AML-193 (cell line): ENCODE measurements around the gene ZBTB44.
"Not testable (repeated sequence)": the region's sequence is repeated elsewhere in the genome, so short reads cannot be mapped to it uniquely, and the experiment has no call there.

Experiments used
- DNase-seq, 2 experiments: peaks; one replicate each; lab custom pipeline; 2025; lab: John Stamatoyannopoulos, UW

The ZBTB44 gene

GRCh38 chr11:130246738-130247137 is 68.0 kb downstream of the ZBTB44 start:
- no peak for DNase-seq

DNA sequence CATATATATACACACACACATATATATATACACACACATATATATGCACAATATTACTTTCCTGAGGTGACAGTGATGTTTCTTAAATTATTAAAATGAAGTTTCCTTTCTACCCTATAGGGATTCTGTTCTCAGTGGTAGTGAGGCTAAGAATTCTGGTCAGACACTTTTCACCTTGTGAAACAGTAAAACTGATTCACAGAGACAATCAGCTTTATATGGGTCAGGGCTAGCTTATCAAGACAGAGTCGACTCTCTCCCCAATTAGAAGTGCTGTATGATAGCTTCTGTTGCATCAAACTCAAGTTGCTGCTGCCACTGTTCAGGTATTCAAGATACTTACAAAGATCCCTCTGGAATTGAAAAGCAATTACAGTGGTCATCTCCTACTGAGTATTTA is 68.4 kb downstream of the ZBTB44 start:
- DNase-seq: no peak

DNA sequence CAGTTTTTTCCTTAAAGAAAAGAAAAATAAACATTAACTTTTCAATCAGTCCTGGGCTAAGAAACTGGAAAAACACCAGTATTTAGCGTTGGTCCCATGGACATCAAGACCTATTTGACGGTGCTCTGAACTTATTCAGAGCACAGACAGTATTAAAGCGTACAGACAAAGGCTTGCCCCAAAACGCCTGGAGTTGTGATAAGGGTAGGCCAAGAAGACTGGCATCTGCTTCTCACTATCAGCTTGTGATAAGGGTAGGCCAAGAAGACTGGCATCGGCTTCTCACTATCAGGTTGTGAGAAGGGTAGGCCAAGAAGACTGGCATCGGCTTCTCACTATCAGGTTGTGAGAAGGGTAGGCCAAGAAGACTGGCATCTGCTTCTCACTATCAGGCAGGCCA is 69.3 kb downstream of the ZBTB44 start:
- DNase-seq: not testable (repeated sequence)

GRCh38 chr11:130244848-130245247 is 69.9 kb downstream of the ZBTB44 start:
- DNase-seq: no peak

- DNase-seq: no peak
These were observed 70.9 kb downstream of the ZBTB44 start for GRCh38 chr11:130243816-130244215.

DNA sequence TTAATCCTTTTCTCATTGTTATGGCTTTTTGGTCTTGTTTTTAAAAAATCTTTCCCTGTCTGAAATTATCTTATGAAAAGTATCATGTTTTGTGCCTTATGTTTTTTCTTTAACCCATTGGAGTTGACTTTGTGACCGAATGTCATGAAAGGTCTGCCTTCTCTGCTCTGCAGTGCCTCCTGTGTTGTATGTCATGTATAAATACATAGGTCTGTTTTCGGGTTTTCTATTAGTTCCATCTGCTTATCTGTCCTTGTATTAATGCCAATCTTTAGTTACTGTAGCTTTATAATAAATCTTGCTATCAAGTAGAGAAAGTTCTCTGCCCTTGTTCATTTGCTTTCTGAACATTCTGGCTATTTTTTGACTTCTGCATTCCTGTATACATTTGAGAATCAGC is 73.0 kb downstream of the ZBTB44 start:
- no peak for DNase-seq

GRCh38 chr11:130237282-130238006 is 77.3 kb downstream of the ZBTB44 start:
- DNase-seq: no peak

DNA sequence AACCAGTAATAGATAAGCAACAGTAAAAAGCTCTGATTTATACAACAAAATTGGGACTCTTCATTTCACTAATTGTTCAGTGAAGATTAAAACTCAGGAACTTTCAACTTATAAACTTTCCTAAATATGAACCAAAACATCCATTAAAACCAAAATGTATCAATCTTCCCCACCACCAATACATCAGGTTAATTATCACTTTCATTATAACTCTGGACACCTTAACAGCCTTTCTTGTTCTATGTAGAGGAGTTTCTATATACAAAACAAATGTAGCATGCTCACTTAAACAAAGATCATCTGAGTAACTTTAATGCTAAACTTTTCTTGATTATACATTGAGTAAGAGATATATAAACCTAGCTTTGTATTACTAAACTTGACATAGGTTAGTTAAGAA is 80.4 kb downstream of the ZBTB44 start:
- no peak for DNase-seq

GRCh38 chr11:130233888-130234287 is 80.8 kb downstream of the ZBTB44 start:
- DNase-seq: not testable (repeated sequence)

GRCh38 chr11:130233486-130233885 is 81.2 kb downstream of the ZBTB44 start:
- DNase-seq: not testable (repeated sequence)

DNA sequence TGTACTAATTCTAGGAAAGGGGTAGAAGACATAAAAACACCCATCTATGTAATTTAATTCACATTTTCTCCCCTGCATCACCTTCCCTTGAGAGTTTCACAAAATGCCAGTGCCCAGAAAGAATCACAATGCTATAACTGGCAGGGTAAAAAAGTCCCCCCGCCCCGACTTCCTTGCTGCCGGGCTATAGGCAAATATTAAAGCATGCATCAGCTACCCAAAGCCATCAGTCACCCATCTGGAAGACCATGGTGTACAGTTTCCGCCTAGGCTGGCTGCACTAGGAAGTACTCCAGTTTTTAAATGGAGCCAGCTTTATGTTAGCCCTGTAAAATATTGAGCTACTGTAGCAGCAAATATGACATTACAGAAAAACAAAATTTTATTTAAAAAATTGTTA is 87.3 kb downstream of the ZBTB44 start:
- no peak for DNase-seq

GRCh38 chr11:130223291-130223971 is 91.3 kb downstream of the ZBTB44 start:
- no peak for DNase-seq

GRCh38 chr11:130220311-130221035 is 94.2 kb downstream of the ZBTB44 start:
- no peak for DNase-seq

DNA sequence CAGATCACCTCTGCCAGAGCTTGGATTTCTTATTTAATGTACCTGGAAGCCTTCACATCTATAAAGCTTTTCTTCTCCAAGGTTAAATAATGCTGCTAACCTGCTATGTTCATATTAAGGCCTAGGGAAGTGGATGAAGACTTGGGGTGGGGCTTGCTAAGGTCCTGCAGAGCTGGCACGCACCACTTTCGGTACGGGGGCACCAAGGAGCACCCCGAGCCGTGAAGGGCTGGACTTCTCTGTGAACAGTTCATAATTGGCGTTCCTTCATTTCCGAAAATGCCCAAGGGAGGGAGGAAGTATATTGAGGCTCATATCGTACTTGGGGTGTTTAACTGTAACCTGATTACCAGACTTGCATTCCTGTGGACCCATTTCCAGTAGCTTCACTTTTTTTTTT is 95.6 kb downstream of the ZBTB44 start:
- no peak for DNase-seq

DNA sequence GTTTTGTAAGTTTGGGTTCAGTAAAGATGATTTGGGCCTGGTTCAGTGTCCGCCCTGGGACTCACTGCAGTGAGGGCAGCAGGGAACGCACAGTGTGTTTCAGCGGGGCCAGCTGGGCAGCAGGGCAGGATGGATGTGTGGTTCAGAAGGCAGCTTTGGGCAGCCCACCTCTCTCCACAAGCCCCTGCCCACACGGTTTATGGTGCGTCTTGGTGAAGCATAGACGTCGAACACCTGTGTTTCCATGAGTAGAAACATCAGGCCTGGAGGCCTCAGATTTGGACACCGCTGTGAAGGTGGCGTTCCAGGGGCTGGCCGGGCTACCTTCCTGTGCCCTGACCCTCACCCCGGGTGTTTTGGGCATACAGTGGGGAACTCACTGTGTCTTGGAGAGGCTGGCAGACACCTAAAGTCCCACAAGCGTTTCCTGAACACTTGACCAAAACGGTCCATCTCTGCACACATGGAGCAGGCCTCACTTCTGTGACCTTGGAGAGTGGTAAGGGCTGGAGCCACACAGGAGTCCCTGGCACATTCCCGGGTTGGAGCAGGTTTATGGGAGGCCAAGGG is 96.1 kb downstream of the ZBTB44 start:
- DNase-seq: no peak

DNA sequence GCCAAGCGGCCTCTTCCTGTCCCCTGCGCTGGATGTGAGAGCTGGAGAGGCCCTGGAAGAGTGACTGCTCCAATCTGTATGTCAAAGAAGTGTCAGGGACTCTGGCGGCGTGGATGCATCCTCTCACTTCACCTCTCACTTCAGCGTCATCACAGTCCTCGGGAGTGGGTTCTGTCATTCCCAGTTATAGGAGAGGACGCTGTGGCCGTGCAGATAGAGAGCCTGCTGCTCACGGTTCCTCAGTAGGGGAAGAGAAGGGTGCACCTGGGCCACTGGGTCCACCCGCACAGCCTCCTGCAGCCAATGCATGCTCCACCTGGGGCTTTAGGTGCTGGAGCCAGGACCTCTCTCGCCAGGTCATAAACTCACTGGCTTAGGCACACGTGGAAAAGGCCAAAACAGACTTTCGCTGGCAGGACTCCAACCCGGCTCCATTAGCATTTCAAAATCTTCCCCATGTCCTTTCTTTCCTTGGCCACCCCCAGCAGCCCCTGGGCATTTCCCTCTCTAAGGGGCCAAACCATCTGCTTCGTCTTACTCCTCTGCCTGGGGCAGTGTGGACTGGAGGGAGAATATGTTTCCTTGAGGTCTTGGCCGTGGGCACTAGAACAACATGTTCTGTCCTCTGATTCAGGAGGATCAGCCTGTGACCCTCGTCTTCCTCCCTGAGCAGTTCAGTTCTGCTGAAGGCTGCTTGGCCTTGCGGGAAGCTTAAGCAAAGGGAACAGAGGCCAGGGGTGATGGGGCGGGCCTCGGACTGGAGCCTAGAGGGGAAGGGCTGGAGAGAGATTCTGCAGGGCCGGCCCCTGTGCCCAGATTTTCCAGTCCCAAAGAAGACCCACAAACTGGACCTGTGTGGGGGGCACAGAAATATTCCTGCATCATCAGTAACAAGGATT is 97.3 kb downstream of the ZBTB44 start:
- DNase-seq: no peak

DNA sequence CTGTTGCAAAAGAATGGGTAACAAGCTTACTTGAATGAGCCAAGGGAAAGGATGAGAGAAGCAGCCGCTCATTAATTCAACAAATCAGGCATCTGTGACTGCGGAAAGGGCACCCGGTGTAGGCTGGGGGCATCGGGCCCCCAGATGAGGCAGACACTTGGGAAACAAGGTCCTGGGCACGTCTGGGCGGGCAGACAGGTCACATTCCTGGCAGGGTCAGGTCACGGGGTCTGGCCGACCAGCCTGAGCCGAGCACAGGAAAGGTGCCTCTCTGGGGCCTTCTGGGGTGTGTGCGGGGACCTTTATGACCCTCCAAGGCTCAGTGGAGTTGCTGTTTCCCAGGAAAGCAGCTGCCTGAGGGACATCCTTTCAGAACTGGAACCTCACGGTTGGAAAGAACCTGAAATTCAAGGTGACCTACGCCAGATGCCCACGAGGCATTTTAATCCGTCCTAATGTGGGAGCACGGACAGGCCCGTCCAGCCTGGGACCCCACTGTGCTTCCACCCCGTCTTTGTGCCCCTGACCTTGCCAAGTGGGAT is 98.1 kb downstream of the ZBTB44 start:
- no peak for DNase-seq

DNA sequence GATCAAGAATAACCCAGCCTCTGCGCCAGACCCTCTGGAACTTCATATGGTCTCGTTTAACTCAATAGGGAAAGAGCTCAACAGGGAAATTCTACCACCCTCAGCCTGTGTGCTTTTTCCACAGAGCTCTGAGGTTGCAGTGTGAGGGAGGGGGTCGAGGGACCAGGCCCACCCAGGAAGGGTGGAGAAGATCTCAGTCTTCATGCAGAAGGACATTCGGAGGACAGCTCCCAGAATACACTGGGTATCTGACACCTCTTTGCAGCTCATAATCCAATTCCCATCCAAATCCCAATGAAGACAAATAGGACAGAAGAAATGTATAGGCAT is 98.5 kb downstream of the ZBTB44 start:
- DNase-seq: no peak

- DNase-seq: no peak
These were observed 99.0 kb downstream of the ZBTB44 start for GRCh38 chr11:130215531-130216220.

DNA sequence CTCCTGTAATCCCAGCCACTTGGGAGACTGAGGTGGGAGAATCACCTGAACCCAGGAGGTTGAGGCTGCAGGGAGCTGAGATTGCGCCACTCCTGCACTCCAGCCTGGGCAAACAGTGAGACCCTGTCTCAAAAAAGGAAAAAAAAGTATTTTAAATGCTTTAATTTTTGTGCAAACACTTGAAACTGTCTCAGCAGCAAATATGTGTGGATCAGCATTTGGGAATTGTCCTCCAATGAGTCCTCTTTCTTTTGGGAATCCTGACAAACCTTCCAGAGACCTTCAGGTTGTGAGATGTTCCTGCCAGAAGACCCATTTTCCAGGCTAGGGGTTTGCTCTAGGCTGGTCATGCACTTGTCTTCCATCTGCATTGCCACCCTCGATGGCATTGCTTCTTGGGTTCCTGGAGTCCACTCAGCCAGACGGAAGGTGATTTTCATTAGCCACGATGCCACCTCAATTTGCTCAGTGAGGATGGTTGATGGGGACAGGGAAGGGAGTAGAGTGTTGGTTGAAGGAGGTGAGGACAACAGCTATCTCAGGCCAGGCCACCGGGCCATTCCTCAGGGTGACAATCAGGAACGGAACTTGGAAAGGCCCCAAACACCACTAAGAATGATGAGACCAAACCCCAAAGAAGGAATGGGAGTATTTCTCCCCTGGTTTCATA is 99.7 kb downstream of the ZBTB44 start:
- no peak for DNase-seq

- DNase-seq: no peak
These were observed 100.8 kb downstream of the ZBTB44 start for GRCh38 chr11:130213979-130214281.
